ENCODE measurements around the gene BMP5. TPM values are rescaled to one million over a fixed set of nuclear protein-coding genes. Genes with fewer than 3 reads are reported as not detected.

Gene BMP5
- total and polyA plus RNA-seq, 2 of the 8 experiments (the other 6 are each of a cell fraction or from before 2014, with no cell fraction given), result 0.02 TPM; not detected in 1

GRCh38 chr6:55705451-55706440 is 169.6 kb downstream of the BMP5 start:
- H3K14ac ChIP-seq (ENCODE audit: insufficient read length), result no peak overlapping the region
- ChIA-PET CTCF (ENCODE audit: partially characterized antibody) (interaction anchor here (0.6 kb wide), 2 partner anchors 31 to 95 kb away, joined by 3 read pairs; no protein-coding TSS in a partner anchor), POLR2A (ENCODE audit: partially characterized antibody) (no interaction called here)
- no peak overlapping the region for H3K18ac ChIP-seq (ENCODE audit: extremely low read depth, low read length)
- no peaks in the 10 kb centered on the region for H3K27me3 ChIP-seq (replicated peaks in 1 of 4; ENCODE audit: control insufficient read depth in 3 of 4, extremely low read depth in 1 of 4, insufficient read depth in 3 of 4, low read length in 3 of 4)
- no peak overlapping the region for H3K4me2 ChIP-seq (ENCODE audit: insufficient read depth in 1 of 2, low read depth in 2 of 2, low read length in 2 of 2)
- H4K8ac ChIP-seq (ENCODE audit: extremely low read depth, insufficient read depth, low read length), result no peak overlapping the region
- no peak overlapping the region for H2BK15ac ChIP-seq (ENCODE audit: low read length)
- no peak overlapping the region for H2BK5ac ChIP-seq (ENCODE audit: low read depth, low read length)
- no peak overlapping the region for H2BK12ac ChIP-seq (ENCODE audit: low read depth, low read length)
- no peak for TF ChIP-seq JUN (IDR thresholded peaks at IDR 0.05; ENCODE audit: low read depth, low read length)
- TF ChIP-seq NANOG (IDR thresholded peaks at IDR 0.05; ENCODE audit: insufficient read depth, low read depth, low read length, poor library complexity, severe bottlenecking), result no peak
- no peak for TF ChIP-seq TBP (IDR thresholded peaks at IDR 0.05; ENCODE audit: low read depth, low read length)
- WGBS, 2 experiments (ENCODE audit: extremely low coverage in 1 of 2, insufficient coverage in 1 of 2, insufficient read length in 1 of 2, insufficient replicate concordance in 2 of 2, low coverage in 1 of 2, low lambda C conversion rate in 2 of 2, missing lambda C conversion rate in 1 of 2), result 91% methylated on average over 2 of the region's 2 CpGs; no CpG with 5 or more reads in 1 of the 2 experiments
- H4K5ac ChIP-seq (ENCODE audit: insufficient read length, low read depth, low read length), result no peak overlapping the region
- no peaks in the 10 kb centered on the region for H3K79me2 ChIP-seq (ENCODE audit: control insufficient read depth in 1 of 2, insufficient read depth in 2 of 2, low read length in 2 of 2)
- peaks cover 0 to 4% (median 0%) of the 10 kb centered on the region in 4 experiments; a peak in 1 of 8 replicates for H3K36me3 ChIP-seq (ENCODE audit: control insufficient read depth in 2 of 4, insufficient read depth in 4 of 4, low read length in 3 of 4)
- H3K9me3 ChIP-seq (ENCODE audit: insufficient read depth in 2 of 2, low read depth in 1 of 2, low read length in 1 of 2), result peaks cover 10 to 12% of the 10 kb centered on the region in 2 experiments; a peak in 3 of 4 replicates
- no peaks in the 10 kb centered on the region for H3K4me1 ChIP-seq (replicated peaks in 1 of 4; ENCODE audit: control insufficient read depth in 3 of 4, insufficient read depth in 4 of 4, low read length in 3 of 4)
- no peak overlapping the region for H3K56ac ChIP-seq (replicated peaks; ENCODE audit: insufficient read length, low read depth, low read length)
- H3K27ac ChIP-seq (ENCODE audit: low read depth, low read length), result no peak overlapping the region
- H3K23ac ChIP-seq (ENCODE audit: insufficient read length), result no peak overlapping the region
- H2AK5ac ChIP-seq (ENCODE audit: low read depth, low read length), result no peak overlapping the region
- no peak overlapping the region for H2BK120ac ChIP-seq (replicated peaks; ENCODE audit: low read depth, low read length)
- H3K4me3 ChIP-seq (ENCODE audit: extremely low read depth in 1 of 4, insufficient read depth in 2 of 4, low read depth in 3 of 4, low read length in 4 of 4), result no peak overlapping the region
- H3K79me1 ChIP-seq (ENCODE audit: low read depth, low read length), result no peaks in the 10 kb centered on the region
- H2BK20ac ChIP-seq (ENCODE audit: low read length), result no peak overlapping the region
- H3K23me2 ChIP-seq (ENCODE audit: low read depth, low read length), result no peaks in the 10 kb centered on the region
- H3K9ac ChIP-seq (replicated peaks in 1 of 4; ENCODE audit: extremely low read depth in 1 of 4, low read depth in 3 of 4, low read length in 3 of 4), result no peak overlapping the region
- H4K91ac ChIP-seq (replicated peaks; ENCODE audit: insufficient read length, low read length), result no peak overlapping the region
- H2AFZ ChIP-seq (ENCODE audit: low read length), result no peak overlapping the region
- FAIRE-seq (no peak), DNase-seq (ENCODE audit: low read depth in 1 of 2, low spot score in 2 of 2) (no peak)
- H4K20me1 ChIP-seq (replicated peaks in 1 of 2; ENCODE audit: control insufficient read depth in 1 of 2, insufficient read depth in 2 of 2, low read length in 2 of 2), result no peaks in the 10 kb centered on the region
- H3K4ac ChIP-seq (replicated peaks; ENCODE audit: insufficient read length, low read depth, low read length), result no peak overlapping the region
